Calu3 (cell line): ENCODE results near the gene XIRP1. TPM values are rescaled to one million over a fixed set of nuclear protein-coding genes. Genes with fewer than 3 reads are reported as not detected.

ENCODE experiments used
- BruUV-seq: library from RNA; stranded (reverse); fragments of 400-500 nt; replicated peaks from 2 replicates; lab custom pipeline; 2021; lab: Mats Ljungman, UMichigan
- CTCF ChIA-PET: fragments of 300-600 bp; sonication (Branson Sonifier 250); formaldehyde crosslinking; loops from one replicate; lab custom pipeline; 2022; ENCODE audit warnings: antibody characterized with exemption; lab: Charles Lee
- DNase-seq: peaks from one replicate; pipeline ENCODE4 v3.0.0; 2022
- H3K27ac Mint-ChIP-seq: one replicate; pipeline ENCODE4 v1.8.0; 2022; ENCODE audit warnings: mixed read lengths; ENCODE audit not compliant: unreplicated experiment
- H3K27me3 Mint-ChIP-seq: one replicate; pipeline ENCODE4 v1.8.0; 2022; ENCODE audit warnings: mixed read lengths; ENCODE audit not compliant: unreplicated experiment
- H3K36me3 Mint-ChIP-seq: one replicate; pipeline ENCODE4 v1.8.0; 2022; ENCODE audit warnings: mild to moderate bottlenecking, moderate library complexity, mixed read lengths; ENCODE audit not compliant: insufficient read depth, unreplicated experiment
- H3K4me1 Mint-ChIP-seq: one replicate; pipeline ENCODE4 v1.8.0; 2022; ENCODE audit warnings: mild to moderate bottlenecking, low read depth, mixed read lengths; ENCODE audit not compliant: unreplicated experiment
- H3K4me3 Mint-ChIP-seq: one replicate; pipeline ENCODE4 v1.8.0; 2022; ENCODE audit warnings: mild to moderate bottlenecking, low read depth, moderate library complexity, mixed read lengths; ENCODE audit not compliant: unreplicated experiment
- H3K9me3 Mint-ChIP-seq: one replicate; pipeline ENCODE4 v1.8.0; 2022; ENCODE audit warnings: low read depth, mixed read lengths; ENCODE audit not compliant: unreplicated experiment
- CTCF ChIP-seq: fragments of 200-600 bp; IDR thresholded peaks from one replicate; pipeline ENCODE4 v1.8.0; 2022; ENCODE audit warnings: antibody characterized with exemption; ENCODE audit not compliant: unreplicated experiment
- intact Hi-C: fragments of 100-400 bp; cut with micrococcal nuclease; formaldehyde crosslinking; loops from one replicate; pipeline ENCODE4 v1.10.0; 2022; ENCODE audit not compliant: unreplicated experiment
- total RNA-seq: library from RNA; stranded (reverse); gene quantifications from 2 replicates; pipeline ENCODE4 v1.2.3, GENCODE V29; 2022

XIRP1 gene
- total RNA-seq, 1 experiment from 2014 or later, result not detected

GRCh38 chr3:39191111-39191510 is 1.3 kb downstream of the XIRP1 start:
- TF ChIP-seq CTCF, result no peak
- no peaks in the 10 kb centered on the region for H3K9me3 Mint-ChIP-seq
- no peak overlapping the region for H3K4me3 Mint-ChIP-seq
- intact Hi-C loops, result no loop called here
- H3K4me1 Mint-ChIP-seq, result peaks cover 15% of the 10 kb centered on the region
- no TSS peak for BruUV-seq
- DNase-seq, result no peak
- H3K27ac Mint-ChIP-seq, result no peak overlapping the region
- H3K36me3 Mint-ChIP-seq, result no peaks in the 10 kb centered on the region
- H3K27me3 Mint-ChIP-seq, result no peaks in the 10 kb centered on the region
- CTCF ChIA-PET, result interaction anchor here (1.5 to 3.8 kb wide), 3 partner anchors 66 to 100 kb away, joined by 4 to 35 read pairs (median 10); no protein-coding TSS in a partner anchor

- no peak overlapping the region for H3K4me3 Mint-ChIP-seq
- H3K9me3 Mint-ChIP-seq, result no peaks in the 10 kb centered on the region
- CTCF ChIA-PET, result interaction anchor here (1.0 to 3.8 kb wide), 5 partner anchors 65 to 187 kb away, joined by 4 to 35 read pairs (median 6); no protein-coding TSS in a partner anchor
- intact Hi-C loops, result no loop called here
- no peak for DNase-seq
- no peak for TF ChIP-seq CTCF
- H3K36me3 Mint-ChIP-seq, result no peaks in the 10 kb centered on the region
- H3K27ac Mint-ChIP-seq, result no peak overlapping the region
- H3K4me1 Mint-ChIP-seq, result peaks cover 15% of the 10 kb centered on the region
- H3K27me3 Mint-ChIP-seq, result no peaks in the 10 kb centered on the region
- BruUV-seq, result no TSS peak
Measured at GRCh38 chr3:39190281-39191025, 1.9 kb downstream of the XIRP1 start.

- intact Hi-C loops, result loop anchor here (1.0 to 2.0 kb wide), 3 partner anchors 63 to 189 kb away; no protein-coding TSS in a partner anchor
- no peaks in the 10 kb centered on the region for H3K9me3 Mint-ChIP-seq
- H3K36me3 Mint-ChIP-seq, result no peaks in the 10 kb centered on the region
- H3K4me3 Mint-ChIP-seq, result no peak overlapping the region
- CTCF ChIA-PET, result interaction anchor here (1.0 to 3.8 kb wide), 5 partner anchors 65 to 188 kb away, joined by 4 to 35 read pairs (median 6); no protein-coding TSS in a partner anchor
- peaks cover 15% of the 10 kb centered on the region for H3K4me1 Mint-ChIP-seq
- H3K27me3 Mint-ChIP-seq, result no peaks in the 10 kb centered on the region
- no peak for TF ChIP-seq CTCF
- BruUV-seq, result no TSS peak
- DNase-seq, result peak; percentile 68
- H3K27ac Mint-ChIP-seq, result no peak overlapping the region
Measured at GRCh38 chr3:39189959-39190269, 2.5 kb downstream of the XIRP1 start.

GRCh38 chr3:39189150-39189958 is 3.0 kb downstream of the XIRP1 start:
- no peak for DNase-seq
- no peaks in the 10 kb centered on the region for H3K27me3 Mint-ChIP-seq
- TF ChIP-seq CTCF, result peak; percentile 47
- H3K36me3 Mint-ChIP-seq, result no peaks in the 10 kb centered on the region
- CTCF ChIA-PET, result interaction anchor here (0.7 to 3.8 kb wide), 6 partner anchors 64 to 189 kb away, joined by 3 to 35 read pairs (median 6); no protein-coding TSS in a partner anchor
- H3K27ac Mint-ChIP-seq, result no peak overlapping the region
- H3K4me1 Mint-ChIP-seq, result peaks cover 15% of the 10 kb centered on the region
- H3K4me3 Mint-ChIP-seq, result no peak overlapping the region
- intact Hi-C loops, result loop anchor here (1.0 to 2.0 kb wide), 3 partner anchors 63 to 189 kb away; no protein-coding TSS in a partner anchor
- no peaks in the 10 kb centered on the region for H3K9me3 Mint-ChIP-seq
- no TSS peak for BruUV-seq
